Sigmoid colon (tissue), 7 donors: Measurements from ENCODE around the gene CTNNAL1. TPM values are rescaled to one million over a fixed set of nuclear protein-coding genes. Genes with fewer than 3 reads are reported as not detected.
"Not testable (repeated sequence)": the region's sequence is repeated elsewhere in the genome, so short reads cannot be mapped to it uniquely, and the experiment has no call there.

Experiments
- DNase-seq: peaks from one replicate; pipeline ENCODE4 v3.0.0-alpha.2; 2019
- H3K27ac ChIP-seq, 4 donors: fragments of 200-600 bp; sonication (generic); one replicate each; pipeline ENCODE4 v1.5.1; 2016 to 2019; ENCODE audit warnings: mild to moderate bottlenecking in 1 of 4
- H3K27me3 ChIP-seq, 3 donors: fragments of 200-600 bp; sonication (generic); one replicate each; pipeline ENCODE4 v1.5.1; 2019; ENCODE audit warnings: mild to moderate bottlenecking in 1 of 3
- H3K36me3 ChIP-seq, 4 donors: fragments of 200-600 bp; sonication (generic); one replicate each; pipeline ENCODE4 v1.5.1; 2016 to 2019
- H3K4me1 ChIP-seq, 4 donors: fragments of 200-600 bp; sonication (generic); one replicate each; pipeline ENCODE4 v1.5.1; 2017 to 2019
- H3K4me3 ChIP-seq, 4 donors: fragments of 200-600 bp; sonication (generic); one replicate each; pipeline ENCODE4 v1.5.1; 2017 to 2019; ENCODE audit warnings: mild to moderate bottlenecking in 2 of 4, moderate library complexity in 1 of 4
- H3K9me3 ChIP-seq, 4 donors: fragments of 200-600 bp in 3 of 4; sonication (generic) in 3 of 4; one replicate each; pipeline versions ENCODE4 v1.5.1 to v1.6.1; 2013 to 2019
- CTCF ChIP-seq, 4 experiments: fragments of 450-650 bp in 3 of 4; fragments of 200-600 bp in 1 of 4; IDR thresholded peaks; one replicate each; pipeline ENCODE4 v1.5.1; 2016 to 2019; ENCODE audit warnings: antibody characterized with exemption in 4 of 4, mild to moderate bottlenecking in 3 of 4, moderate library complexity in 2 of 4
- EP300 ChIP-seq, 4 donors: sonication (generic); formaldehyde crosslinking; IDR thresholded peaks; one replicate each; pipeline ENCODE4 v1.6.1; 2017; ENCODE audit warnings: antibody characterized with exemption in 4 of 4
- POLR2A ChIP-seq, 2 donors: fragments of 450-650 bp; IDR thresholded peaks; one replicate each; pipeline ENCODE4 v1.6.1; 2016; ENCODE audit warnings: antibody characterized with exemption in 2 of 2, mild to moderate bottlenecking in 2 of 2, moderate library complexity in 2 of 2
- POLR2AphosphoS5 ChIP-seq, 4 donors: sonication (generic); formaldehyde crosslinking; IDR thresholded peaks; one replicate each; pipeline ENCODE4 v1.6.1; 2017; ENCODE audit warnings: antibody characterized with exemption in 4 of 4
- whole genome bisulfite sequencing, 2 donors: extraction: QIAGEN DNeasy Blood & Tissue Kit; methylation state at CpG; one replicate each; pipeline ENCODE4 v1.1.7; 2013; 5-methylcytosine and 5-hydroxymethylcytosine counted together
- intact Hi-C: fragments of 100-400 bp; cut with DNase I; formaldehyde crosslinking; loops from one replicate; pipeline ENCODE4 v1.15.1; 2023
- polyA plus RNA-seq, 3 donors: library from polyadenylated mRNA; stranded (reverse); fragments of 200-250 nt; gene quantifications; one replicate each; pipeline ENCODE4 v1.2.3, GENCODE V29; 2013
- total RNA-seq, 4 donors: library from RNA; depleted of rRNA; stranded (reverse); fragments of >200 nt; gene quantifications; one replicate each; pipeline ENCODE4 v1.1.0, GENCODE V29; 2016
- donor health status: healthy with polysubstance abuse.
- donor health status: Bipolar disorder and iron deficiency.
- donor health status: healthy.

Gene CTNNAL1
- total and polyA plus RNA-seq, 7 donors, result 18.7 to 56.8 (median 36.4) TPM

DNA sequence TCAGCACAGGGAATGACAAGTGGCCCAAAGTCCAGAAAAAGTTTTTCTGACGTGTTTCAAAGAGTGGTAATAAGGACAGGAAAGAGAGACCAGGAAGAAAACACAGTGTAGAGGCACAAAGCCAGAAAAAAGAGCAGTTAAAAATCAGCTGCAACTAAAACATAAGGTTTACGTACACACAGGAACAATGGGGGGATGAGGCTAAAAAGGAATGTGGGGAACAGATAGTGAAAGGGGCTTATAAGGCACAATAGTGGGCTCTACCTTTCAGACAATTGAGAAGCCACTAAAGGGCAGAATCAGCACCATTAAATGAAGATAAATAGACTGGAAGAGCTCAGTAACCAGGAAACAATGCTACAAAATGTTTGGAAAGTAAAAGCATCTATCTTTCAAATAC is 84.9 kb downstream of the CTNNAL1 start:
- Histone ChIP-seq H3K27me3 (no peaks in the 10 kb centered on the region), H3K27ac (no peak overlapping the region), H3K9me3 (no peaks in the 10 kb centered on the region), H3K4me1 (peaks cover 0 to 17% (median 12%) of the 10 kb centered on the region in 4 donors), H3K36me3 (peaks cover 13 to 69% (median 30%) of the 10 kb centered on the region in 4 donors), H3K4me3 (no peak overlapping the region)
- intact Hi-C loops, result no loop called here
- TF ChIP-seq POLR2A (IDR thresholded peaks at IDR 0.05) (no peak), EP300 (IDR thresholded peaks at IDR 0.05) (no peak), CTCF (IDR thresholded peaks at IDR 0.05) (no peak), POLR2AphosphoS5 (IDR thresholded peaks at IDR 0.05) (no peak)
- 78 to 94% methylated on average over 2 of the region's 2 CpGs for WGBS, 2 donors
- DNase-seq, result no peak

DNA sequence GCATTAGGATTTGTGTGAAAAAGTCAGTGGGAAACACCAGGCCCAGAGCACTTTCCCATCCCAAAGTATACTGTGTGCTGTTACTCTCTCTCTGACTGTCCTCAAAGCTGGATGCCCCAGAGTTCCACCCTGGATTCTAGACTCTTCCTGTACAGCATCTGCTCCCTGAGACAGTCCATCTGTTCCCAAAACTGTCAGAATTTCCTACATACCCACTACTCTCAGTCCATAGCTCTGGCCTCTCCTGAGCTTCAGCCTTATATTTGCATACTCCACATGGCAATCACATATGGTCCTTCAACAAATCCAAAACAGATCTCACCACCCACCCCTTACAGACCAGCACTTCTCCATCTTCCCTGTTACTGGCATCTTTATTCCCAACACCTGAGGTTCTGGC is 88.8 kb downstream of the CTNNAL1 start:
- no peaks in the 10 kb centered on the region for H3K4me1 ChIP-seq
- no peak overlapping the region for H3K4me3 ChIP-seq
- H3K36me3 ChIP-seq, result peaks cover 13 to 100% (median 47%) of the 10 kb centered on the region in 4 donors
- no peaks in the 10 kb centered on the region for H3K27me3 ChIP-seq
- no peak for DNase-seq
- no peak overlapping the region for H3K27ac ChIP-seq
- no peaks in the 10 kb centered on the region for H3K9me3 ChIP-seq
- TF ChIP-seq POLR2AphosphoS5 (IDR thresholded peaks at IDR 0.05) (no peak), EP300 (IDR thresholded peaks at IDR 0.05) (no peak), CTCF (IDR thresholded peaks at IDR 0.05) (no peak), POLR2A (IDR thresholded peaks at IDR 0.05) (no peak)
- intact Hi-C loops, result no loop called here

DNA sequence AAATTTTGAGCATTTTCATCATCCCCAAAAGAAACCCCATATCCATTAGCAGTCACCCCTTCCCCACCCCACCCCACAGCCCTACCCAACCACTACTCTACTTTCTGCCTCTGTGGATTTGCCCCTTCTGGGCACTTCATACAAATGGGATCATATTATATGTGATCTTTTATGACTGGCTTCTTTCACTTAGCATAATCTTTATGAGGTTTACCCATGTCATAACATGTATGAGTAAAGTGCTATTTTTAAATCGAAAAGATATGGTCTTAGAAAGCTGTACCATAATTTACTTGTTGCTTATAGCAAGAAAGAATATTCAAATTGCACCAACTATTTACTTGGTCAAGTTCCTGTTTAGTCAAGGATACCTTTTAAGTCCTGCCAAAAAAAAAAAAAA is 92.1 kb downstream of the CTNNAL1 start:
- 22 to 62% methylated on average over 1 of the region's 1 CpG for WGBS, 2 donors
- intact Hi-C loops, result no loop called here

GRCh38 chr9:108920401-108920800 is 92.9 kb downstream of the CTNNAL1 start:
- H3K27me3 ChIP-seq, H3K4me1 ChIP-seq, intact Hi-C loops, DNase-seq, H3K27ac ChIP-seq, H3K9me3 ChIP-seq, H3K4me3 ChIP-seq: not testable (repeated sequence)
- WGBS, 2 donors, result 92 to 99% methylated on average over 1 of the region's 1 CpG
- peaks cover 13 to 99% (median 45%) of the 10 kb centered on the region in 4 donors for H3K36me3 ChIP-seq

More for the DNA sequence above, 92.1 kb downstream of the CTNNAL1 start:
- TF ChIP-seq POLR2AphosphoS5 (IDR thresholded peaks at IDR 0.05), result no peak
- no peak for TF ChIP-seq CTCF (IDR thresholded peaks at IDR 0.05)
- no peak for TF ChIP-seq POLR2A (IDR thresholded peaks at IDR 0.05)
- TF ChIP-seq EP300 (IDR thresholded peaks at IDR 0.05), result no peak
- Histone ChIP-seq H3K9me3 (no peaks in the 10 kb centered on the region), H3K27me3 (no peaks in the 10 kb centered on the region), H3K27ac (no peak overlapping the region), H3K4me1 (no peaks in the 10 kb centered on the region), H3K36me3 (peaks cover 17 to 99% (median 46%) of the 10 kb centered on the region in 4 donors), H3K4me3 (no peak overlapping the region)
- no peak for DNase-seq

DNA sequence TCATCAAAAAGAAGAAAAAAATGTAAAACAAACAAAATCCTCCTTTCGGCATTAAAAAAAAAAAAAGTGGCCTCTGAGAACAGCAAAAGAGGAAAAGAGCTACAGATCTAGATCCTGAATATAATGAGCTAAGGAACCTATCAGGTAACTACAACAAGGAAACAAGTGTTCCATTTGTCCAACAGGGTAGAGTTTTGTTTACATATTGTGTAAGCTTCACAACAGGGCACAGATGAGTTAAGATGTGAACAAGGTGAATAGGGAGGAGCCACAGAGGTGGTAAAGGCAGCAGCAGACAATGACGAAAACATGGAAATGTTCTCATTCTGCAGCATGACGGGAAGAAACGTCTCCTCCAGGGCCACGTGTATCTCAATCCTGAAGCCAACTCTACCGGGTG is 93.8 kb downstream of the CTNNAL1 start:
- H3K9me3 ChIP-seq, result no peaks in the 10 kb centered on the region
- DNase-seq, result no peak
- H3K27me3 ChIP-seq, result no peaks in the 10 kb centered on the region
- H3K4me1 ChIP-seq, result no peaks in the 10 kb centered on the region
- H3K27ac ChIP-seq, result no peak overlapping the region
- H3K4me3 ChIP-seq, result no peak overlapping the region
- H3K36me3 ChIP-seq, result peaks cover 9 to 99% (median 48%) of the 10 kb centered on the region in 4 donors
- TF ChIP-seq POLR2AphosphoS5 (IDR thresholded peaks at IDR 0.05) (no peak), POLR2A (IDR thresholded peaks at IDR 0.05) (no peak), CTCF (IDR thresholded peaks at IDR 0.05) (no peak), EP300 (IDR thresholded peaks at IDR 0.05) (no peak)
- 69 to 71% methylated on average over 6 of the region's 6 CpGs for WGBS, 2 donors
- intact Hi-C loops, result no loop called here
